ENCODE results near the gene UBC. TPM values are rescaled to one million over a fixed set of nuclear protein-coding genes. Genes with fewer than 3 reads are reported as not detected.

UBC gene
- total RNA-seq, 1 experiment from 2014 or later, result 523 TPM

DNA sequence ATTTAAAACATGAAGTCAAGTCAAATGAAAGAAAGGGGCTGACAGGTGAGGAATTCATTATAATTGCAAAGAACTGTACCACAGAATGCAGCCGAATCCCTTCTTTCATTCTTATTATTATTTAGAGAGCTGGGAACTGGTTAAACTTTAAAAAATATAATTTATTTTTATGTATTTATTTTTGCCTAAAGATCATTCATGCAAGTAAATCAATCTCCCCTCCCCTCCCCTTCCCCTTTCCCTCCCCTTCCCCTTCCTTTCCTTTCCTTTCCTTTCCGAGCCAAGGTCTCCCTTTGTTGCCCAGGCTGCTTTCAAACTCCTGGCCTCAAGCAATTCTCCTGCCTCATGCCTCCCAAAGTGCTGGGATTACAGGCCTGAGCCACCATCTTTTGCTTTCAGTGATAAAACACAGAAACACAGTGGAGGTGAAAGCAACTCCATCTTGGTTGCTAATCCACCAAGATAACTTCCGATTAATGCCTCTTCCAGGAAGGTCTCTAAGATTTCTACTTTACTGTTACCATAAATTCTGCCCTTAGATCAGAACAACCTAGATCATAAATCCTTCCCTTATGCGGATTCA is 6.0 kb upstream of the UBC start:
- Histone ChIP-seq H3K79me1 (ENCODE audit: insufficient read depth, low read depth, low read length, poor library complexity, severe bottlenecking) (no peaks in the 10 kb centered on the region), H3K9me3 (ENCODE audit: control insufficient read depth, low read depth, low read length) (no peaks in the 10 kb centered on the region), H2AFZ (ENCODE audit: low read length) (no peak overlapping the region), H2BK5ac (ENCODE audit: insufficient read length, low read length) (no peak overlapping the region), H3K18ac (ENCODE audit: insufficient read length, low read depth, low read length) (peak overlapping the region; percentile 77), H3K4me1 (ENCODE audit: insufficient read depth, low read length) (peaks cover 12% of the 10 kb centered on the region), H3K27me3 (ENCODE audit: insufficient read depth, low read length) (no peaks in the 10 kb centered on the region), H4K8ac (replicated peaks; ENCODE audit: insufficient read length, low read depth, low read length) (no peak overlapping the region), H2BK120ac (ENCODE audit: low read depth, low read length, poor library complexity, severe bottlenecking) (no peak overlapping the region), H2BK20ac (ENCODE audit: low read depth, low read length, poor library complexity, severe bottlenecking) (no peak overlapping the region), H2AK5ac (ENCODE audit: insufficient read length, low read length) (no peak overlapping the region), H3K27ac (ENCODE audit: insufficient read length, low read depth, low read length) (peak overlapping the region; percentile 16), H3T11ph (ENCODE audit: low read length) (peak overlapping the region; percentile 59), H4K5ac (ENCODE audit: insufficient read length, low read depth, low read length) (no peak overlapping the region), H3K23me2 (ENCODE audit: insufficient read length, low read depth, low read length, poor library complexity, severe bottlenecking) (peaks cover 19% of the 10 kb centered on the region), H3K79me2 (ENCODE audit: insufficient read depth, low read length) (no peaks in the 10 kb centered on the region), H4K20me1 (ENCODE audit: control insufficient read depth, insufficient read depth, insufficient read length) (no peaks in the 10 kb centered on the region), H2BK12ac (ENCODE audit: insufficient read length, low read depth, low read length) (no peak overlapping the region), H3K4me2 (ENCODE audit: insufficient read depth, insufficient read length, low read length) (peak overlapping the region; percentile 81), H3K56ac (ENCODE audit: insufficient read length, low read depth, low read length) (no peak overlapping the region), H3K9ac (ENCODE audit: extremely low read depth, insufficient read length, low read length) (no peak overlapping the region), H4K91ac (ENCODE audit: insufficient read length, low read depth, low read length) (no peak overlapping the region), H2BK15ac (ENCODE audit: low read depth, low read length) (no peak overlapping the region), H3K23ac (ENCODE audit: insufficient read length, low read depth, low read length) (no peak overlapping the region), H3K4ac (ENCODE audit: low read depth, low read length) (no peak overlapping the region), H3K14ac (ENCODE audit: insufficient read depth, low read length) (peak overlapping the region; percentile 52; the same call in 1 of the 2 replicates)
- peak overlapping the region; percentile 62 to 83 for H3K4me3 Mint-ChIP-seq
- H3K9me3 Mint-ChIP-seq, result peaks cover 2 to 4% of the 10 kb centered on the region in 2 experiments; a peak in 2 of 5 replicates
- no CpG with 5 or more reads among the region's 4 CpGs for WGBS (ENCODE audit: extremely low coverage, insufficient read length, low lambda C conversion rate)
- peaks cover 63 to 76% of the 10 kb centered on the region in 2 experiments for H3K4me1 Mint-ChIP-seq
- peaks cover 5% of the 10 kb centered on the region for H3K27me3 Mint-ChIP-seq (ENCODE audit: low read depth)
- no peak for DNase-seq
- peak overlapping the region; percentile 94 to 98 (median 94) for H3K27ac Mint-ChIP-seq
- H3K36me3 Mint-ChIP-seq (ENCODE audit: insufficient read depth in 1 of 3, low read depth in 3 of 3), result no peaks in the 10 kb centered on the region; a peak in 1 of 7 replicates
- TF ChIP-seq, protein P1, sequence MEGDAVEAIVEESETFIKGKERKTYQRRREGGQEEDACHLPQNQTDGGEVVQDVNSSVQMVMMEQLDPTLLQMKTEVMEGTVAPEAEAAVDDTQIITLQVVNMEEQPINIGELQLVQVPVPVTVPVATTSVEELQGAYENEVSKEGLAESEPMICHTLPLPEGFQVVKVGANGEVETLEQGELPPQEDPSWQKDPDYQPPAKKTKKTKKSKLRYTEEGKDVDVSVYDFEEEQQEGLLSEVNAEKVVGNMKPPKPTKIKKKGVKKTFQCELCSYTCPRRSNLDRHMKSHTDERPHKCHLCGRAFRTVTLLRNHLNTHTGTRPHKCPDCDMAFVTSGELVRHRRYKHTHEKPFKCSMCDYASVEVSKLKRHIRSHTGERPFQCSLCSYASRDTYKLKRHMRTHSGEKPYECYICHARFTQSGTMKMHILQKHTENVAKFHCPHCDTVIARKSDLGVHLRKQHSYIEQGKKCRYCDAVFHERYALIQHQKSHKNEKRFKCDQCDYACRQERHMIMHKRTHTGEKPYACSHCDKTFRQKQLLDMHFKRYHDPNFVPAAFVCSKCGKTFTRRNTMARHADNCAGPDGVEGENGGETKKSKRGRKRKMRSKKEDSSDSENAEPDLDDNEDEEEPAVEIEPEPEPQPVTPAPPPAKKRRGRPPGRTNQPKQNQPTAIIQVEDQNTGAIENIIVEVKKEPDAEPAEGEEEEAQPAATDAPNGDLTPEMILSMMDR (conservative IDR thresholded peaks at IDR 0.05), result no peak

All from H9 (cell line).